T-cell (primary cell): Measurements from ENCODE around the gene ZNF362. TPM values are rescaled to one million over a fixed set of nuclear protein-coding genes. Genes with fewer than 3 reads are reported as not detected.

Experiments
- ATAC-seq, 4 experiments: fragments of 200-7000 bp in 3 of 4; fragments of 150-1000 bp in 1 of 4; cut with Tn5 transposase; replicated peaks in 1 of 4; 1 replicate in 3 of 4; 2 replicates in 1 of 4; pipeline ENCODE4 v1.10.0; 2021; ENCODE audit warnings: moderate library complexity in 3 of 4, mild to moderate bottlenecking in 2 of 4, moderate number of reproducible peaks in 1 of 4
- CTCF ChIA-PET, 2 donors: fragments of 300-600 bp; sonication (Branson Sonifier 250); formaldehyde crosslinking; loops; one replicate each; lab custom pipeline; 2022; ENCODE audit warnings: antibody characterized with exemption in 2 of 2; lab: Charles Lee
- POLR2A ChIA-PET, 2 donors: fragments of 300-600 bp; sonication (Branson Sonifier 250); formaldehyde crosslinking; loops; one replicate each; lab custom pipeline; 2022; ENCODE audit warnings: antibody characterized with exemption in 2 of 2; lab: Charles Lee
- DNase-seq, 35 experiments: peaks; one replicate each; pipeline versions ENCODE4 v3.0.0 to v3.0.0-alpha.2; 2013 to 2023
- H3K27ac ChIP-seq: one replicate; pipeline ENCODE4 v1.5.1; 2013; ENCODE audit warnings: low read length
- H3K27me3 ChIP-seq, 2 experiments: replicated peaks in 1 of 2; 1 replicate in 1 of 2; 2 replicates in 1 of 2; pipeline versions ENCODE4 v1.6.1 to v1.7.0; 2013; ENCODE audit warnings: low read length in 1 of 2, mixed read lengths in 1 of 2; ENCODE audit not compliant: control insufficient read depth in 2 of 2, insufficient read depth in 2 of 2; ENCODE audit errors: extremely low read depth in 1 of 2
- H3K36me3 ChIP-seq, 2 donors: 1 replicate in 1 of 2; 2 replicates in 1 of 2; pipeline versions ENCODE4 v1.6.1 to v1.7.0; 2013; ENCODE audit warnings: low read length in 1 of 2; ENCODE audit not compliant: control insufficient read depth in 2 of 2, insufficient read depth in 1 of 2; ENCODE audit errors: extremely low read depth in 1 of 2
- H3K4me1 ChIP-seq, 2 experiments: 1 replicate in 1 of 2; 2 replicates in 1 of 2; pipeline versions ENCODE4 v1.6.1 to v1.7.0; 2013; ENCODE audit warnings: low read length in 2 of 2, mixed read lengths in 1 of 2; ENCODE audit not compliant: insufficient read depth in 2 of 2, control insufficient read depth in 1 of 2; ENCODE audit errors: extremely low read depth in 1 of 2
- H3K4me3 ChIP-seq, 2 donors: 1 replicate in 1 of 2; 2 replicates in 1 of 2; pipeline versions ENCODE4 v1.5.1 to v1.7.0; 2013; ENCODE audit warnings: mild to moderate bottlenecking in 2 of 2, low read length in 1 of 2, moderate library complexity in 1 of 2; ENCODE audit not compliant: control insufficient read depth in 1 of 2; ENCODE audit errors: extremely low read depth in 1 of 2
- H3K9me3 ChIP-seq: 2 replicates; pipeline ENCODE4 v1.7.0; 2013
- H3K27ac Mint-ChIP-seq, 2 donors: one replicate each; pipeline ENCODE4 v1.8.0; 2020 to 2021; ENCODE audit warnings: mild to moderate bottlenecking in 2 of 2, mixed read lengths in 2 of 2
- H3K27me3 Mint-ChIP-seq, 2 donors: one replicate each; pipeline ENCODE4 v1.8.0; 2021 to 2022; ENCODE audit warnings: mixed read lengths in 2 of 2
- H3K36me3 Mint-ChIP-seq: one replicate; pipeline ENCODE4 v1.8.0; 2021; ENCODE audit warnings: mixed read lengths
- H3K4me1 Mint-ChIP-seq, 3 donors: one replicate each; pipeline ENCODE4 v1.8.0; 2020 to 2022; ENCODE audit warnings: mixed read lengths in 3 of 3, mild to moderate bottlenecking in 1 of 3
- H3K4me3 Mint-ChIP-seq, 3 donors: one replicate each; pipeline ENCODE4 v1.8.0; 2020 to 2022; ENCODE audit warnings: mild to moderate bottlenecking in 3 of 3, mixed read lengths in 3 of 3, moderate library complexity in 3 of 3
- H3K9me3 Mint-ChIP-seq, 3 donors: one replicate each; pipeline ENCODE4 v1.8.0; 2020 to 2022; ENCODE audit warnings: mixed read lengths in 3 of 3
- WGBS: methylation state at CpG from one replicate; pipeline ENCODE4 v1.1.5; 2013; ENCODE audit warnings: missing lambda C conversion rate; ENCODE audit not compliant: insufficient coverage; 5-methylcytosine and 5-hydroxymethylcytosine counted together
- total RNA-seq, 35 experiments: library from RNA in 6 of 35; stranded (reverse) in 6 of 35; fragments of 120-200 nt in 1 of 35; gene quantifications; one replicate each; pipeline versions ENCODE4 v1.2.1 to v1.2.4 and lab custom pipeline; 2013 to 2026

ZNF362 gene
- total RNA-seq, 5 donors from 2014 or later (not counting 1 experiment from before 2014, with no cell fraction given): 22.9 to 31.4 (median 24.5) TPM

DNA sequence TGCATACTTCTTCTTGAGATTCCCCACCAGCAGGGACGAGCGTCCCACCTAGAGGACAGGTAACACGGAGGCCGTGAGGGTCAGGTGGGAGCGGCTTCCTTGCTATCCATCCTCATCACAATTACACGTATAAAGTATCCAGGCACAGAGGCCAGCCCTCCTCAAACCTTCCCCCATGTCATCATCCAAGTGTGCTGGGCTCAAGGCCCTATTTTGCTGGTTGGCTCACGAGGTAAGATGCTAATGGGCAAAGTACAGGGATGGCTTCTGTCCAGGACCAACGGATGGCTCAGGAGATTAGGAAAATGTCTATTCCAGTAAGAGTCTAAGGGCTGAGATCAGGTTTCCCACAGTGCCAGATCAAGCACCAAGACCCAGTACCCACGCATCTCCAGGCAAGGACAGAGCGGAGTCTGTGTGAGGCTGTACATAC is 76.1 kb downstream of the ZNF362 start:
- ATAC-seq: no peak
- DNase-seq: no peak
- no peak overlapping the region for H3K27ac ChIP-seq
- H3K27me3 ChIP-seq: no peaks in the 10 kb centered on the region
- 100% methylated on average over 6 of the region's 10 CpGs for WGBS
- CTCF ChIA-PET: no interaction called here
- no peaks in the 10 kb centered on the region for H3K27me3 Mint-ChIP-seq
- H3K9me3 ChIP-seq: no peaks in the 10 kb centered on the region
- H3K36me3 ChIP-seq: peaks cover 37 to 75% of the 10 kb centered on the region in 2 donors
- POLR2A ChIA-PET: no interaction called here
- H3K4me1 ChIP-seq: no peaks in the 10 kb centered on the region
- no peak overlapping the region for H3K4me3 ChIP-seq
- H3K27ac Mint-ChIP-seq: no peak overlapping the region
- H3K4me1 Mint-ChIP-seq: peaks cover 11 to 16% (median 12%) of the 10 kb centered on the region in 3 donors
- no peaks in the 10 kb centered on the region for H3K9me3 Mint-ChIP-seq
- H3K4me3 Mint-ChIP-seq: no peak overlapping the region
- peaks cover 48% of the 10 kb centered on the region for H3K36me3 Mint-ChIP-seq

DNA sequence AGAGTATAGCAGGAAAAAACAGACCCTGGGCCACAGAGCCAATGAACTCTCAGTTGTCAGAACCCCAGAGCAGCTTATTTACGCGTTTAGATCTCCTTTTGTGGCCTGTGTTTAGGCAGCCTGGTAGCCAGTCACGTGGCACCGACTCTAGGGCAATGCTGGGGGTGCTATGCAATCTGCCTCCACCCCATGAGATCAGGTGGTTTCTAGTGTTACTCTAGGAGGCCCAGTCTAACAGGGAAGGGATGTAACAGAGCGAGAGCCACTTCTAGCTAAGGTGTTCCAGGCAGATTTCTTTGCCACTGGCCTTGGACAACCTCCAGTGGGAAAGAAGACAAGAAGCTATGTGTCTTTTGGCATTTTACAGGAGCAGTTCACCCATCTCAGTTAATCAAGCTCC is 76.6 kb downstream of the ZNF362 start:
- Mint-ChIP-seq H3K4me1 (peaks cover 15 to 21% (median 16%) of the 10 kb centered on the region in 3 donors), H3K9me3 (no peaks in the 10 kb centered on the region), H3K36me3 (peaks cover 48% of the 10 kb centered on the region), H3K27ac (no peak overlapping the region), H3K4me3 (no peak overlapping the region), H3K27me3 (no peaks in the 10 kb centered on the region)
- ATAC-seq (no peak), DNase-seq (no peak)
- no peak overlapping the region for H3K4me3 ChIP-seq
- H3K4me1 ChIP-seq: no peaks in the 10 kb centered on the region
- H3K9me3 ChIP-seq: no peaks in the 10 kb centered on the region
- H3K27me3 ChIP-seq: no peaks in the 10 kb centered on the region
- POLR2A ChIA-PET: no interaction called here
- WGBS: 100% methylated on average over 4 of the region's 5 CpGs
- no peak overlapping the region for H3K27ac ChIP-seq
- peaks cover 34 to 70% of the 10 kb centered on the region in 2 donors for H3K36me3 ChIP-seq
- CTCF ChIA-PET: interaction anchor here in 1 of 2 donors (0.6 kb wide), 1 partner anchor 1323 kb away, joined by 3 read pairs; no protein-coding TSS in a partner anchor

DNA sequence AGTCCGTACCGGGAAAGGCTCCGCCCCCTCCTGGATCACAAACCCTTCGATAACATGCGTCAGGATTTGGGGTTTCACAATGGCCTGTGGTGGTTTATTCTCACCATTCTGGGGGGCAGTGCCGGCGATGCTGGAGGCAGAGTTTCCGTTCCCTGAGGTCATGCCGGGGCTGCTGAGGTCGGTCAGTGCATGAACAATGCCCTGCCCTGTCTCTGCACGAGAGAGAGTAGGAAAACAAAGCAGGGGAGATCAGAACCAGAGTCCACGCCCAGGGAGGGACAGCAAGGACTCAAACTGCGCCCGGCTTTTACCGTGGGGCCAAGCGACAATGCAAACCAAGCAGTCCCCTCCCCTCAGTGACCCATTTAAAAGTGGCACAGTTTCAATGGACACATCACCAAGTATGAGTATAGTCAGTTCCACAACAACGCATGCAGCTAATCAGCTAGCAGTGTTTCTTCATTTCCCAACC is 77.8 kb downstream of the ZNF362 start:
- Histone ChIP-seq H3K4me1 (no peaks in the 10 kb centered on the region), H3K4me3 (no peak overlapping the region), H3K27me3 (no peaks in the 10 kb centered on the region), H3K9me3 (no peaks in the 10 kb centered on the region), H3K27ac (no peak overlapping the region), H3K36me3 (peaks cover 34 to 58% of the 10 kb centered on the region in 2 donors)
- Mint-ChIP-seq H3K9me3 (no peaks in the 10 kb centered on the region), H3K27me3 (no peaks in the 10 kb centered on the region), H3K36me3 (peaks cover 39% of the 10 kb centered on the region), H3K4me3 (no peak overlapping the region), H3K4me1 (peaks cover 25 to 32% (median 25%) of the 10 kb centered on the region in 3 donors), H3K27ac (no peak overlapping the region)
- POLR2A ChIA-PET: no interaction called here
- no peak for ATAC-seq
- CTCF ChIA-PET: no interaction called here
- 94% methylated on average over 17 of the region's 17 CpGs for WGBS
- no peak for DNase-seq

- ATAC-seq: no peak
- peaks cover 30% of the 10 kb centered on the region for H3K36me3 Mint-ChIP-seq
- no peaks in the 10 kb centered on the region for H3K9me3 Mint-ChIP-seq
Observed at GRCh38 chr1:33335020-33335419, 78.7 kb downstream of the ZNF362 start.

GRCh38 chr1:33336580-33336979 is 80.3 kb downstream of the ZNF362 start:
- Histone ChIP-seq H3K9me3 (no peaks in the 10 kb centered on the region), H3K27ac (no peak overlapping the region), H3K4me1 (peaks cover 0 to 3% of the 10 kb centered on the region in 2 experiments), H3K4me3 (no peak overlapping the region), H3K36me3 (peaks cover 16 to 33% of the 10 kb centered on the region in 2 donors), H3K27me3 (no peaks in the 10 kb centered on the region)
- WGBS: 100% methylated on average over 2 of the region's 9 CpGs
- H3K4me3 Mint-ChIP-seq: no peak overlapping the region
- no peak overlapping the region for H3K27ac Mint-ChIP-seq
- peaks cover 23% of the 10 kb centered on the region for H3K36me3 Mint-ChIP-seq
- no peak for ATAC-seq
- DNase-seq: no peak
- no peaks in the 10 kb centered on the region for H3K9me3 Mint-ChIP-seq
- peaks cover 39 to 52% (median 43%) of the 10 kb centered on the region in 3 donors for H3K4me1 Mint-ChIP-seq
- H3K27me3 Mint-ChIP-seq: no peaks in the 10 kb centered on the region
- ChIA-PET CTCF (no interaction called here), POLR2A (interaction anchor here in 1 of 2 donors (0.6 kb wide), 1 partner anchor 79 kb away, joined by 5 read pairs; no protein-coding TSS in a partner anchor)

More at GRCh38 chr1:33335020-33335419, 78.7 kb downstream of the ZNF362 start:
- H3K4me3 ChIP-seq: no peak overlapping the region
- H3K36me3 ChIP-seq: peaks cover 29 to 49% of the 10 kb centered on the region in 2 donors
- no peaks in the 10 kb centered on the region for H3K27me3 ChIP-seq
- Mint-ChIP-seq H3K27me3 (no peaks in the 10 kb centered on the region), H3K4me1 (peaks cover 27 to 38% (median 28%) of the 10 kb centered on the region in 3 donors), H3K27ac (no peak overlapping the region), H3K4me3 (no peak overlapping the region)
- POLR2A ChIA-PET: no interaction called here
- H3K4me1 ChIP-seq: no peaks in the 10 kb centered on the region
- no peaks in the 10 kb centered on the region for H3K9me3 ChIP-seq
- no peak overlapping the region for H3K27ac ChIP-seq
- CTCF ChIA-PET: no interaction called here
- WGBS: 15% methylated on average over 2 of the region's 4 CpGs
- no peak for DNase-seq

GRCh38 chr1:33337441-33337840 is 81.1 kb downstream of the ZNF362 start:
- WGBS: 98% methylated on average over 5 of the region's 6 CpGs
- no peaks in the 10 kb centered on the region for H3K27me3 Mint-ChIP-seq
- no peak for DNase-seq
- peaks cover 0 to 3% of the 10 kb centered on the region in 2 experiments for H3K4me1 ChIP-seq
- H3K36me3 ChIP-seq: peaks cover 9 to 24% of the 10 kb centered on the region in 2 donors
- no peak overlapping the region for H3K4me3 ChIP-seq
- CTCF ChIA-PET: no interaction called here
- H3K36me3 Mint-ChIP-seq: peaks cover 14% of the 10 kb centered on the region
- no peak overlapping the region for H3K27ac ChIP-seq
- ATAC-seq: no peak
- no peaks in the 10 kb centered on the region for H3K9me3 ChIP-seq
- no peaks in the 10 kb centered on the region for H3K9me3 Mint-ChIP-seq
- POLR2A ChIA-PET: no interaction called here
- no peak overlapping the region for H3K27ac Mint-ChIP-seq
- no peaks in the 10 kb centered on the region for H3K27me3 ChIP-seq
- H3K4me1 Mint-ChIP-seq: peaks cover 40 to 54% (median 46%) of the 10 kb centered on the region in 3 donors
- H3K4me3 Mint-ChIP-seq: no peak overlapping the region
